ENCODE measurements around the gene SRRM1. TPM values are rescaled to one million over a fixed set of nuclear protein-coding genes. Genes with fewer than 3 reads are reported as not detected.

Gene SRRM1
- total RNA-seq, 1 experiment from 2014 or later, result 228 TPM

GRCh38 chr1:24714859-24715520 lies 71.9 kb downstream of the SRRM1 start:
- Mint-ChIP-seq H3K4me3 (no peak overlapping the region), H3K9me3 (no peaks in the 10 kb centered on the region), H3K36me3 (no peaks in the 10 kb centered on the region), H3K27me3 (ENCODE audit: low read depth) (no peaks in the 10 kb centered on the region; the same call in 1 of the 2 replicates), H3K27ac (no peak overlapping the region), H3K4me1 (no peaks in the 10 kb centered on the region)
- ChIA-PET POLR2A (no interaction called here), CTCF (no interaction called here)
- no peak for DNase-seq (ENCODE audit: low spot score)
- no peak for TF ChIP-seq ZNF671 (CRISPR knock-in tag; IDR thresholded peaks at IDR 0.05)
- no peak for TF ChIP-seq NFATC4 (CRISPR knock-in tag; IDR thresholded peaks at IDR 0.05)
- TF ChIP-seq ZNF317 (CRISPR knock-in tag; IDR thresholded peaks at IDR 0.05; ENCODE audit: borderline replicate concordance, low read depth), result no peak
- TF ChIP-seq NR1H2 (CRISPR knock-in tag; IDR thresholded peaks at IDR 0.05), result no peak
- TF ChIP-seq, protein P1, sequence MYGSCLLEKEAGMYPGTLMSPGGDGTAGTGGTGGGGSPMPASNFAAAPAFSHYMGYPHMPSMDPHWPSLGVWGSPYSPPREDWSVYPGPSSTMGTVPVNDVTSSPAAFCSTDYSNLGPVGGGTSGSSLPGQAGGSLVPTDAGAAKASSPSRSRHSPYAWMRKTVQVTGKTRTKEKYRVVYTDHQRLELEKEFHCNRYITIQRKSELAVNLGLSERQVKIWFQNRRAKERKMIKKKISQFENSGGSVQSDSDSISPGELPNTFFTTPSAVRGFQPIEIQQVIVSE (CRISPR knock-in tag; IDR thresholded peaks at IDR 0.05; ENCODE audit: borderline replicate concordance), result no peak
- TF ChIP-seq, protein P2, sequence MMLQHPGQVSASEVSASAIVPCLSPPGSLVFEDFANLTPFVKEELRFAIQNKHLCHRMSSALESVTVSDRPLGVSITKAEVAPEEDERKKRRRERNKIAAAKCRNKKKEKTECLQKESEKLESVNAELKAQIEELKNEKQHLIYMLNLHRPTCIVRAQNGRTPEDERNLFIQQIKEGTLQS (CRISPR knock-in tag; conservative IDR thresholded peaks at IDR 0.05), result no peak
- TF ChIP-seq ZNF423 (CRISPR knock-in tag; IDR thresholded peaks at IDR 0.05), result no peak
- TF ChIP-seq, protein P3, sequence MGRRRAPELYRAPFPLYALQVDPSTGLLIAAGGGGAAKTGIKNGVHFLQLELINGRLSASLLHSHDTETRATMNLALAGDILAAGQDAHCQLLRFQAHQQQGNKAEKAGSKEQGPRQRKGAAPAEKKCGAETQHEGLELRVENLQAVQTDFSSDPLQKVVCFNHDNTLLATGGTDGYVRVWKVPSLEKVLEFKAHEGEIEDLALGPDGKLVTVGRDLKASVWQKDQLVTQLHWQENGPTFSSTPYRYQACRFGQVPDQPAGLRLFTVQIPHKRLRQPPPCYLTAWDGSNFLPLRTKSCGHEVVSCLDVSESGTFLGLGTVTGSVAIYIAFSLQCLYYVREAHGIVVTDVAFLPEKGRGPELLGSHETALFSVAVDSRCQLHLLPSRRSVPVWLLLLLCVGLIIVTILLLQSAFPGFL (CRISPR knock-in tag; IDR thresholded peaks at IDR 0.05; ENCODE audit: borderline replicate concordance), result no peak
- no peak for TF ChIP-seq SOX15 (CRISPR knock-in tag; IDR thresholded peaks at IDR 0.05)
- TF ChIP-seq IRF2 (CRISPR knock-in tag; IDR thresholded peaks at IDR 0.05; ENCODE audit: borderline replicate concordance, low read depth), result no peak
- no peak for TF ChIP-seq E2F4 (CRISPR knock-in tag; IDR thresholded peaks at IDR 0.05; ENCODE audit: borderline replicate concordance, low read depth)
- no peak for TF ChIP-seq JAZF1 (CRISPR knock-in tag; IDR thresholded peaks at IDR 0.05)
- TF ChIP-seq, protein P4, sequence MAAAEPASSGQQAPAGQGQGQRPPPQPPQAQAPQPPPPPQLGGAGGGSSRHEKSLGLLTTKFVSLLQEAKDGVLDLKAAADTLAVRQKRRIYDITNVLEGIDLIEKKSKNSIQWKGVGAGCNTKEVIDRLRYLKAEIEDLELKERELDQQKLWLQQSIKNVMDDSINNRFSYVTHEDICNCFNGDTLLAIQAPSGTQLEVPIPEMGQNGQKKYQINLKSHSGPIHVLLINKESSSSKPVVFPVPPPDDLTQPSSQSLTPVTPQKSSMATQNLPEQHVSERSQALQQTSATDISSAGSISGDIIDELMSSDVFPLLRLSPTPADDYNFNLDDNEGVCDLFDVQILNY (CRISPR knock-in tag; IDR thresholded peaks at IDR 0.05), result no peak
- TF ChIP-seq ELF4 (CRISPR knock-in tag; IDR thresholded peaks at IDR 0.05; ENCODE audit: low read depth), result no peak
- no peak for TF ChIP-seq TEAD1 (CRISPR knock-in tag; IDR thresholded peaks at IDR 0.05)
- TF ChIP-seq, protein P5, sequence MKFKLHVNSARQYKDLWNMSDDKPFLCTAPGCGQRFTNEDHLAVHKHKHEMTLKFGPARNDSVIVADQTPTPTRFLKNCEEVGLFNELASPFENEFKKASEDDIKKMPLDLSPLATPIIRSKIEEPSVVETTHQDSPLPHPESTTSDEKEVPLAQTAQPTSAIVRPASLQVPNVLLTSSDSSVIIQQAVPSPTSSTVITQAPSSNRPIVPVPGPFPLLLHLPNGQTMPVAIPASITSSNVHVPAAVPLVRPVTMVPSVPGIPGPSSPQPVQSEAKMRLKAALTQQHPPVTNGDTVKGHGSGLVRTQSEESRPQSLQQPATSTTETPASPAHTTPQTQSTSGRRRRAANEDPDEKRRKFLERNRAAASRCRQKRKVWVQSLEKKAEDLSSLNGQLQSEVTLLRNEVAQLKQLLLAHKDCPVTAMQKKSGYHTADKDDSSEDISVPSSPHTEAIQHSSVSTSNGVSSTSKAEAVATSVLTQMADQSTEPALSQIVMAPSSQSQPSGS (CRISPR knock-in tag; IDR thresholded peaks at IDR 0.05; ENCODE audit: borderline replicate concordance, low read depth), result no peak
- TF ChIP-seq, protein P6, sequence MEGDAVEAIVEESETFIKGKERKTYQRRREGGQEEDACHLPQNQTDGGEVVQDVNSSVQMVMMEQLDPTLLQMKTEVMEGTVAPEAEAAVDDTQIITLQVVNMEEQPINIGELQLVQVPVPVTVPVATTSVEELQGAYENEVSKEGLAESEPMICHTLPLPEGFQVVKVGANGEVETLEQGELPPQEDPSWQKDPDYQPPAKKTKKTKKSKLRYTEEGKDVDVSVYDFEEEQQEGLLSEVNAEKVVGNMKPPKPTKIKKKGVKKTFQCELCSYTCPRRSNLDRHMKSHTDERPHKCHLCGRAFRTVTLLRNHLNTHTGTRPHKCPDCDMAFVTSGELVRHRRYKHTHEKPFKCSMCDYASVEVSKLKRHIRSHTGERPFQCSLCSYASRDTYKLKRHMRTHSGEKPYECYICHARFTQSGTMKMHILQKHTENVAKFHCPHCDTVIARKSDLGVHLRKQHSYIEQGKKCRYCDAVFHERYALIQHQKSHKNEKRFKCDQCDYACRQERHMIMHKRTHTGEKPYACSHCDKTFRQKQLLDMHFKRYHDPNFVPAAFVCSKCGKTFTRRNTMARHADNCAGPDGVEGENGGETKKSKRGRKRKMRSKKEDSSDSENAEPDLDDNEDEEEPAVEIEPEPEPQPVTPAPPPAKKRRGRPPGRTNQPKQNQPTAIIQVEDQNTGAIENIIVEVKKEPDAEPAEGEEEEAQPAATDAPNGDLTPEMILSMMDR (IDR thresholded peaks at IDR 0.05), result no peak
- ATAC-seq, result no peak

- no peak overlapping the region for H3K27ac Mint-ChIP-seq
- DNase-seq (ENCODE audit: low spot score) (no peak), ATAC-seq (no peak)
- H3K4me1 Mint-ChIP-seq, result no peaks in the 10 kb centered on the region
- peaks cover 1% of the 10 kb centered on the region for H3K9me3 Mint-ChIP-seq
- POLR2A ChIA-PET, result no interaction called here
- H3K36me3 Mint-ChIP-seq, result peaks cover under 1% of the 10 kb centered on the region
- H3K27me3 Mint-ChIP-seq (ENCODE audit: low read depth), result no peaks in the 10 kb centered on the region; the same call in 1 of the 2 replicates
- H3K4me3 Mint-ChIP-seq, result no peak overlapping the region
- CTCF ChIA-PET, result interaction anchor here (1.1 kb wide), 1 partner anchor 140 kb away, joined by 3 read pairs; no protein-coding TSS in a partner anchor
- TF ChIP-seq, protein P7, sequence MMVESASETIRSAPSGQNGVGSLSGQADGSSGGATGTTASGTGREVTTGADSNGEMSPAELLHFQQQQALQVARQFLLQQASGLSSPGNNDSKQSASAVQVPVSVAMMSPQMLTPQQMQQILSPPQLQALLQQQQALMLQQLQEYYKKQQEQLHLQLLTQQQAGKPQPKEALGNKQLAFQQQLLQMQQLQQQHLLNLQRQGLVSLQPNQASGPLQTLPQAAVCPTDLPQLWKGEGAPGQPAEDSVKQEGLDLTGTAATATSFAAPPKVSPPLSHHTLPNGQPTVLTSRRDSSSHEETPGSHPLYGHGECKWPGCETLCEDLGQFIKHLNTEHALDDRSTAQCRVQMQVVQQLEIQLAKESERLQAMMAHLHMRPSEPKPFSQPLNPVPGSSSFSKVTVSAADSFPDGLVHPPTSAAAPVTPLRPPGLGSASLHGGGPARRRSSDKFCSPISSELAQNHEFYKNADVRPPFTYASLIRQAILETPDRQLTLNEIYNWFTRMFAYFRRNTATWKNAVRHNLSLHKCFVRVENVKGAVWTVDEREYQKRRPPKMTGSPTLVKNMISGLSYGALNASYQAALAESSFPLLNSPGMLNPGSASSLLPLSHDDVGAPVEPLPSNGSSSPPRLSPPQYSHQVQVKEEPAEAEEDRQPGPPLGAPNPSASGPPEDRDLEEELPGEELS (CRISPR knock-in tag; IDR thresholded peaks at IDR 0.05), result no peak
- TF ChIP-seq GTF2I (CRISPR knock-in tag; conservative IDR thresholded peaks at IDR 0.05) (no peak), NR3C1 (CRISPR knock-in tag; conservative IDR thresholded peaks at IDR 0.05; ENCODE audit: low read depth) (no peak), ZMAT4 (CRISPR knock-in tag; IDR thresholded peaks at IDR 0.05) (no peak), SMAD3 (CRISPR knock-in tag; IDR thresholded peaks at IDR 0.05; ENCODE audit: borderline replicate concordance) (no peak)
- TF ChIP-seq, protein P6 (IDR thresholded peaks at IDR 0.05), result no peak
These were observed 72.6 kb downstream of the SRRM1 start for GRCh38 chr1:24715658-24716057.

Measured in WTC11 (cell line).